HG02588 (cell line): ENCODE measurements around the gene C5AR2.
"Not testable (repeated sequence)": the region's sequence is repeated elsewhere in the genome, so short reads cannot be mapped to it uniquely, and the experiment has no call there.

Experiments used
- ATAC-seq: cut with Tn5 transposase; IDR thresholded peaks from one replicate; pipeline ENCODE4 v1.9.1; 2021; ENCODE audit warnings: mild to moderate bottlenecking, moderate library complexity; ENCODE audit not compliant: unreplicated experiment

The C5AR2 gene

DNA sequence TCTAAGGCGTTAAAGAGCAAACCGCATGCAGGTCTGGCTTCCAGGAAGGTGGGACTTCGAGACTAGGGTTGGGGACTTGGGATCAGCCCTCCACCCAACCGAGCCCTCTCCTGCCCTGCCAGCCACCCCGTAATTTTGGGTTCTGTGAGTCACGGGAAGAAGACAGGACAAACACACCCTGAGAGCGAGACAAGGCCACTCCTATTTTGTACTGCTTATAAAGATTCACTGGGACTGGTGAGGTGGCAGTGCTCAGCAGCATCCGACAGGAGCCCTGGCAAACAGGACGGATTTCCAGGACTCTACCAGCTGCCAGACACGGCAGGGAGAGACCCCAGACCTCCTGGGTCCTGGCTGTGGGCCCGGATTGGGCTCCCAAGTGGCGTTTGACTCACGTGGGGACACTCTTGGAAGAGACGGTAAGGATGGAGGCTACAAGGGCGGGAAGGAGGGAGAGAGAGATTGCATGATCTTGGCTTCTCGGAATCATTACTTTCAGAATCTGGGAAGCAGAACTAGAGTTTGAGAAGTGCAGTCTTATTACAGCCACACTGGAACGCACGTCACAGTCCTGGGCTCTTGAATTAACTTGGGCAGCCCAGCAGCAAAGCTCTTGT, at the start of gene C5AR2:
Gene C5AR2, plus strand, starts transcription at position 245 of the 617 bp plus-strand sequence. CDS start 8,625 bp downstream, outside the sequence.
- no peak for ATAC-seq

DNA sequence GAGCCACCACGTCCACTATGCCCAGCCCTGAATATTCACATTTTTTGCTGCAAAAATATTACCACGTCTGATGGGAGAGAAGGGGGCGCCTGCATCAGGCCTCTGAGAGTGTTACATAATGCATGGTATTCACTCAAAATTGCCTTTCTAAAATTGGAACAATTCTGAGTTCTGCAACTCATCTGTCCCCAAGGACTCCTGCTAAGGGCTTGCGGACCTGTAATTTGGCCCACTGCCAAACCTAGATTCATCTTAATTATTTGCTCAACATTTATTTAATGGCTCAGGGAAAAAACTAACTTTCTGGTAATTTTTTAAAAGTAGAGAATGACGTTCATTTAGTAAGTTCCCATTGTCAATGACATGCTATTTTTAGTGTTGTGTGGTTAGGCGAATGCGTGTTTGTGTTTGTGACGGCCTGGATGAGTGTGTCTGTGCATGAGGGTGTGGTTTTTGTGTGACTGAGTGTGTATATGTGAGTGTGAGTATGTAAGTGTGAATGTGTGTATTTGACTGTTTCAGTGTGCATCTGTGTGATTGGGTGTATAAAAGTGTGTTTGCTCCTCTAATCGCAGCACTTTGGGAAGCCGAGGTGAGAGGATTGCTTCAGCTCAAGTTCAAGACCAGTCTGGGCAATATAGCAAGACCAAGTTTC, 48.4 kb upstream of the C5AR2 start:
- no peak for ATAC-seq

DNA sequence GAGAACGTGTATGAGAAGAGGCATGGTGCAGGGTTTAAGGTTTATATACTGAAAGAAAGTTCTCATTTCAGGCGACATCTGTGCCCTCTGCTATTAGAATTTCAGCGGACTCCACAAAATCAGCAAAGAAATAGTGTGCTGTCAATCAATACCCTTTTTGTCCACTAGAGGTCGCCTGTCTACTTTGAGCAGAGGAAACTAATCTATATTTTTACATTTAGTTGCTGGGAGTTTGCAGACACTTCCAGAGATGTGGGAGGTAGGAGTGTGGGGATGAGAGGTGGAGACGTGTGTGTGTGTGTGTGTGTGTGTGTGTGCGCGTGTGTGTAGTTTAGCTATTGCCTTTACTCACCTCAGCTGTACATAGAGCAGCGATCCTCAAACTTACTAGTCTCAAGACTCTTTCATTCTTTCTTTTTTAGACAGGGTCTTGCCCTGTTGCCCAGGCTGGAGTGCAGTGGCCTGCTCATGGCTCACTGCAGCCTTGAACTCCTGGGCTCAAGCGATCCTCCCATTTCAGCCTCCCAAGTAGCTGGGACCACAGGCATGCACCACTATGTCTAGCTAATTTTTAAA, 47.6 kb upstream of the C5AR2 start:
- no peak for ATAC-seq

DNA sequence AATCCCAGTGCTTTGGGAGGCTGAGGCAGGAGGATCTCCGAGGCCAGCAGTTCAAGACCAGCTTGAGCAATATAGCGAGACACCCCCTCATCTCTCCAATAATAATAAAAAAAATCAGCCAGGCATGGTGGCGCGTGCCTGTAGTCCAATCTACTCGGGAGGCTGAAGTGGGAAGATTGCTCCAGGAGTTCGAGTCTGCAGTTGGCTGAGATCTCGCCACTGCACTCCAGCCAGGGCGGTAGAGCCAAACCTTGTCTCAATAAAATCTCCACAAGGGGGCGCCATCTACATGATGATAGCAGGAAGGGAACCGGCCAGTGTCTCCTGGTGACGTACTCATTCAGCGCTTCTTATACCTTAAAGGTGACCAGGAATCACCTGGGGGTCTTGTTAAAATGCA, 35.9 kb upstream of the C5AR2 start:
- ATAC-seq: no peak

DNA sequence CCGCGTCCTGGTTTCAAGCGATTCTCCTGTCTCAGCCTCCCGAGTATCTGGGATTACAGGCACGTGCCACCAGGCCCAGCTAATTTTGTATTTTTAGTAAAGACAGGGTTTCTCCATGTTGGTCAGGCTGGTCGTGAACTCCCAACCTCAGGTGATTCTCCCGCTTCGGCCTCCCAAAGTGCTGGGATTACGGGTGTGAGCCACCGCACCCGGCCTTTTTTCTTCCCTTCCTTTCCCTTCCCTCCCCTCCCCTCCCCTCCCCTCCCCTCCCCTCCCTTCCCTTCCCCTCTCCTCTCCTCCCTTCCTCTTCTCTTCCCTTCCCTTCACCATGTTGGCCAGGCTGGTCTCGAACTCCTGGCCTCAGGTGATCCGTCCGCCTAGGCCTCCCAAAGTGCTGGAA, 31.1 kb upstream of the C5AR2 start:
- ATAC-seq: not testable (repeated sequence)

DNA sequence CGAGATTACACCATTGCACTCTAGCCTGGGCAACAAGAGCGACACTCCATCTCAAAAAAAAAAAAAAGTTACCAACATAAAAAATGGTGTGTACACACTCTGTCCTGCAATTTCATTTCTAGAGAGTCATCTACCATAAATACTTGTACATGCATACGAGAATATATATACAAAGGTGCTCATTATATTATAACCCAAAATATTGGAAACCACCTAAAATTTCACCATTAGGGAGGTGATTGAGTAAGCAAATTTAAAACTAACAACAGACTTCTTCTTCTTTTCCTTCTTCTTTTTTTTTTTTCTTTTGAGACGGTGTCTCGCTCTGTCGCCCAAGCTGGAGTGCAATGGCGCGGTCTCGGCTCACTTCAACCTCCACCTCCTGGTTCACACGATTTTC, 29.7 kb upstream of the C5AR2 start:
- ATAC-seq: no peak

DNA sequence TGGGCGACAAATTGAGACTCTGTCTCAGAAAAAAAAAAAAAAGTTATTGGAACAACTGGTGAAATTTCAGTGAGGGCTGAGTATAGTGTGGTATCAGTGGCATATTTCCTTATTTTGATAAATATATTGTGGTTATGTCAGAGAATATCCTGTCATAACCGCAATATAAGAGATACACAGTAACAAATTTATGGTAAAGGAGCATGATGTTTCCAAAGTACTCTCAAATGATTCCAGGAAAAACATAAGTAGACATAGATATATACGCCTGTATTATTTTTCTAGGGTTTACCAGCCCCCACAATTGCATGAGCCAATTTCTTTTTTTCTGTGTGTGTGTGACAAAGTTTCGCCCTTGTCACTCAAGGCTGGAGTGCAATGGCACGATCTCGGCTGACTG, 28.0 kb upstream of the C5AR2 start:
- no peak for ATAC-seq

DNA sequence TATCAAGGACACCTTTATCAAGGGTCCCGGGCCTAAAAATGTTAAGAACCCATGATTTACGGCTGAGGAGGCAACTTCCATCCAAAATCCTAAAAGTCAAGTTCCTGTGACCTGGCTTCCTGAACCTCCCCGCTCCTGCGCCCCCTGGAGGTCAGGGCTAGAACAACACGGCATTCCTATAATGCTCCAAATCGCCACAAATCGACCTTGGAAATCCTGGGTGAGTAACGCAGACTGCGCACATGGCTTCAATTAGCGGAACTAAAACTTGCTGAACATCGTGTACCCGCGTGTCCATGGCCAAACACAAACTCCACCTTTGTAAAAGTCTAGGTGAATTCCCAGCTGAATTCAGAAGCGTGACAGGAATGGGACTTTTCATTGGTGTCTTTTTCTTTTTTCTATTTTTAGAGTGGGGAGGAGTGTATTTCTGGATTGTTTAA, 26.6 kb upstream of the C5AR2 start:
- ATAC-seq: no peak

DNA sequence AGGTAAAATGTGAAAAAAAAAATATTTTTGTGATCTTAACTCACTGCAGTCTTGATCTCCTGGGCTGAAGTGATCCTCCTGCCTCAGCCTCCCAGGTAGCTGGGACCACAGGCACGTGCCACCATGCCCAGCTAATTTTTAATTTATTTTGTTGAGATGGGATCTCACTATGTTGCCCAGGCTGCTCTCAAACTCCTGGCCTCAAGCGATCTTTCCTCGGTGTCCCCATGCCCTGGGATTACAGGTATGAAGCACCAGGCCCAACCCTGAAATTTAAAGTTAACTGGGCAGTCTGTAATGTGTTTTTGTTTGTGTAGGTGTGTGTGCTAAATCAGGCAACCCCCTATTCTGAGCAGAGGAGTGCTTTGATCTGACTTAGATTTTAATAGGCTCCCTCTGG, 25.7 kb upstream of the C5AR2 start:
- no peak for ATAC-seq

DNA sequence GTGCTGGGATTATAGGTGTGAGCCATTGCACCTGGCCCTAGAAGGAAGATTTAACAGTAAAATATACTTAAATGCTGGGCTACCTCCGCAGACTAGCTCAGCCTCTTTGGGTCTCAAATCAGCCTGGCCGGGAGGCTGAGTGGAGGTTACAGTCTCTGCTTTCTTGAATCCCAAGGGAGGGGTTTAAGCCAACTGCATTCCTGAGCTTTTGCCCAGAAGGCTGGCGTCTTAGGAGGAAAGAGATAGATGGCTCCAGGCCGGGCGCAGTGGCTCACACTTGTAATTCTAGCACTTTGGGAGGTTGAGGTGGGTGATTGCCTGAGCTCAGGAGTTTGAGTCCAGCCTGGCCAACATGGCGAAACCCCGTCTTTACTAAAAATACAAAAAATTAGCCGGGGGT, 22.9 kb upstream of the C5AR2 start:
- ATAC-seq: no peak

DNA sequence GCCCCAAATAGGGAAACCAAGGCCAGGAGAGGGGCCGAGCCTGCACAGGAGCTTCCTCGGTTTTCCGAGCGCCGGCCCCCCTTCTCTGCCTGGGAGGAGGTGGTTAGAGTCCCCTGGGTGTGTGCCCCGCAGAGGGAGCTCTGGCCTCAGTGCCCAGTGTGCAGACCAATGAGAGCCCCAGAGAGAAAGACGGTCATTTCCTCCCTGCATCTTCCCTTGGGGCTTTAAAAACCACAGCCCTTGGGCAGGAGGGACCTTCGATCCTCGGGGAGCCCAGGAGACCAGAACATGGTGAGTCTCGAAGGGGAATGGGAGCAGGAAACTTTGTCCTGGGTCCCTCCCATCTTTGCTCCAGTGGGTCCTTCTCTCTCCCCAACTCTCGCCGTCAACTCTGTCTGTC, 22.4 kb upstream of the C5AR2 start, which contains the start of gene C5AR1:
Gene C5AR1, plus strand, starts transcription at position 254 of the 400 bp plus-strand sequence. Its CDS starts 35 bp downstream, at position 289.
- no peak for ATAC-seq

DNA sequence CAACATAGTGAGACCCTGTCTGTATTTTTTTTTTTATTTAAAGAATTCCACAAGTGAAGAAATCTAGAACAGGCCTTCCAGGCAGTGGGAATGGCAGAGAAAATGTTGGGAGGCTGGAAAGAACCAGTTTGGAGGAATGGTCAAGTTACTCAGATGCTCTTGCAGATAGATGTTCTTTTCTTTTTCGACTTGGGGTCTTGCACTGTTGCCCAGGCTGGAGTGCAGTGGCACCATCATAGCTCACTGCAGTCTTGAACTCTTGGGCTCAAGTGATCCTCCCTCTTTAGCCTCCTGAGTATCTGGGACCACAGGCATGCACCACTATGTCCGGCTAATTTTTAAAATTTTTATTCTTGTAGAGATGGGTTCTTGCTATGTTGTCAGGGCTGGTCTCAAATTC, 21.7 kb upstream of the C5AR2 start:
- no peak for ATAC-seq

DNA sequence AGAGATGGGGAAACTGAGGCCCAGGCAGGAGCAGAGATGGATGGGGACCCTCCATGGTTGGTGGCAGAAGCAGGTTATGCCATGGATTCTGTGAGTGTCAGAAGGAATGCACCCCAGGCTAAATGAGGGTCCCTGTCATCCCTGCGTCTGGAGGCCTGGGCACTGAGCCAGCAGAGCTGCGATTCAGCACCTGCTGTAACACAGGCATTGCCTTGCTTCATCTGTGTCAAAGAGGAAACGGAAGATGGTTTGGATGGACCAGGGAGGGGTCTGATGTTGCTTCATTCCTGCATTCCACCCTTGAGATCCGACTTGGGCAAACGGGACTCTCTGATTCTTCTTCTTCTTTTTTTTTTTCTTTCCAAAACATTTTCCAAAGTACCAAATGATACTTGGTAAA, 21.2 kb upstream of the C5AR2 start:
- no peak for ATAC-seq

DNA sequence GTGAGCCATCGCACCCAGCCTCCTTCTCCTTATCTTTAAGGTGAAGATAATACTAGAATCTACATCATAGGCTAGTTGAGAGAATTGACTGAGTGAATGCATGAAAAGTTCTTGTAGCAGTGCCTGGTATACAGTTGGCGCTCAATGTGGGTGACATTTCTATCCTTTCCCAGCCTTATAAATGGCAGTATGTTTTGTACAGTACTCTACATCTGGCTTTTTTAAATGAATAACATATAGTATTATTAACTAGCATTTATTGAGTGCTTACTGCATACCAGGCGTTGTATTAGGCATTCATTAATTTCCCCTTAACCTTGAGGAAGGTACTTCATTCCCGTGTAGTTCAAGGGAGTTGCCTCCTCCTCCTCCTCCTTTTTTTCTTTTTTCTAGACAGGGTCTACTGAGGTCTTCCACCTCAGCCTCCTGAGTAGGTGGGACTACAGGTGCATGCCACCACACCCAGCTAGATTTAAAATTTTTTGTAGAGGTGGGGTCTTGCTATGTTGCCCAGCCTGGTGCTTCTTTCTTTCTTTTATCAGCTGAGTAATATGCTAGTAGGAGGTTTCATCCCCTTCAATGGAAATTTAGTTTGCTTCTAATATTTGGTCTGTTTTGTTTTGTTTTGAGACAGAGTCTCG, 19.5 kb upstream of the C5AR2 start:
- ATAC-seq: no peak

DNA sequence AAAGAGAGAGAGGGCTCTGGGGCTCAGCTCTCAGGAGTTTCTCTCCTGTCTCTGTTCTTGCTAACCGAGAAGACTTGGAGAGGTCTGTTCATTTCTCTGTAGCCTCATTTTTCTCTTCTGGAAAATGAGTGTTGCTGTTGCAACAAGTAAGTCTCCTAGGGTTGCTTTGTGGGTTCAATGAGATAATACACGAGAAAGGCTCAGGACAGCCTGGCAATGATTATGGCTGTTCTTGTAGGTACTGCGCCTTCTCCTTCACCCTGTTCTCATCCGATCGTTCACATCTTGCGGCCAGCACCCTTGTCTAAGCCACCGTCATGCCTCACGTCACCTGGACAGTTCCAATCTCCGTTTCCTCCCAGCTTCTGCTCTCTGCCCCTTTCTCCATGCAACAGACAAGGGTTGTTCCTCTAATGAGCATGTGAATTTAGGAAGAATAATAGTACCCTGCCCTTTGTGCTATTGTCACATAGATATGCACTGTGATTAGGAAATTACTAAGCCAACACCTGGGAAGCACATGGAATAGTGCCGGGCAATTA, 18.1 kb upstream of the C5AR2 start:
- ATAC-seq: no peak

DNA sequence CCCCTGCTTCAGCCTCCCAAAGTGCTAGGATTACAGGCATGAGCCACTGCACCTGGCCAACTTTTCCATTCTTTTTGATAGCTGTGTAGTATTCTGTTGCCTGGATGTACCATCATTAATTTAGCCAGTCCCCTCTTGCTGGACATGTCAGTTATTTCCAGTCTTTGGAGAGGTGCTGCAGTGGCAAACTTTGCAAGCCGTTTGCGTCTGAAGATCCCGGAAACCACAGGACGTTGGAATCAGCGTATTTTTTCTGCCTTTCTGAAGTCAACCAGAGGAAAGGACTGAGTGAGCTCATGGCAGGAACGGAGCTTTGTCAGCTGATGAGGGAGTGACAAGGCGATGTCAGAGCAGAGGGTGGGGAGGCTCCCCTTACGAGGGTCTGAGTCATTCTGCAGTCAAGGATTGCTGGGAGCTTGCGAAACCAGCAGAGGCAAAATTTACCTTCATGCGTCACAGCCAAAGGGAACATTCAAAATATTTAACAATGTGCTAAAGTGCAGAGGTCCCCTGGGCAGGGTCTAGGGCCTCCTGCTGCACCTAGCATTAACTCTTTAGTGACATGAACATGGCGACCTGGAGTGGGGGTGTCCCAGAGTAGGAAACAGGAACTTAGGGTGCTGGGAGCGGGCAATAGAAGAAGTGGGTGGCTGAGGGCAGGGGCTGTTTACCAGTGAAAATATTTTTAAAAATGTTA, 16.7 kb upstream of the C5AR2 start:
- no peak for ATAC-seq

DNA sequence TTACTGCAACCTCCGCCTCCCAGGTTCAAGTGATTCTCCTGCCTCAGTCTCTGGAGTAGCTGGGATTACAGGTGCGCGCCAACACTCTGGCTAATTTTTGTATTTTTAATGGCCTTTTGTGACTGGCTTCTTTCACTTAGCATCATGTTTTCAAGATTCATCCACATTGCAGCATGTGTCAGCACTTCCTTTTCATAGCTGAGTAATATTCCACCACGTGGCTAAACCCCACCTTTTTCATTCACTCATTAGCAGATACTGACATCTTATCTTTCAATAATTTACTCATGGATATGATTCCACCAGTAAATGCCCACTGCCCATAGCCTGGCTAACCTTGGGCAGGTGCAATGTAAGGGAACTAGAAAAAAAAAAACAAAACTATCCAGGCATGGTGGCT, 15.5 kb upstream of the C5AR2 start:
- no peak for ATAC-seq

DNA sequence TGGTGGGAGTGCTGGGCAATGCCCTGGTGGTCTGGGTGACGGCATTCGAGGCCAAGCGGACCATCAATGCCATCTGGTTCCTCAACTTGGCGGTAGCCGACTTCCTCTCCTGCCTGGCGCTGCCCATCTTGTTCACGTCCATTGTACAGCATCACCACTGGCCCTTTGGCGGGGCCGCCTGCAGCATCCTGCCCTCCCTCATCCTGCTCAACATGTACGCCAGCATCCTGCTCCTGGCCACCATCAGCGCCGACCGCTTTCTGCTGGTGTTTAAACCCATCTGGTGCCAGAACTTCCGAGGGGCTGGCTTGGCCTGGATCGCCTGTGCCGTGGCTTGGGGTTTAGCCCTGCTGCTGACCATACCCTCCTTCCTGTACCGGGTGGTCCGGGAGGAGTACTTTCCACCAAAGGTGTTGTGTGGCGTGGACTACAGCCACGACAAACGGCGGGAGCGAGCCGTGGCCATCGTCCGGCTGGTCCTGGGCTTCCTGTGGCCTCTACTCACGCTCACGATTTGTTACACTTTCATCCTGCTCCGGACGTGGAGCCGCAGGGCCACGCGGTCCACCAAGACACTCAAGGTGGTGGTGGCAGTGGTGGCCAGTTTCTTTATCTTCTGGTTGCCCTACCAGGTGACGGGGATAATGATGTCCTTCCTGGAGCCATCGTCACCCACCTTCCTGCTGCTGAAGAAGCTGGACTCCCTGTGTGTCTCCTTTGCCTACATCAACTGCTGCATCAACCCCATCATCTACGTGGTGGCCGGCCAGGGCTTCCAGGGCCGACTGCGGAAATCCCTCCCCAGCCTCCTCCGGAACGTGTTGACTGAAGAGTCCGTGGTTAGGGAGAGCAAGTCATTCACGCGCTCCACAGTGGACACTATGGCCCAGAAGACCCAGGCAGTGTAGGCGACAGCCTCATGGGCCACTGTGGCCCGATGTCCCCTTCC, 11.8 kb upstream of the C5AR2 start:
- ATAC-seq: no peak

DNA sequence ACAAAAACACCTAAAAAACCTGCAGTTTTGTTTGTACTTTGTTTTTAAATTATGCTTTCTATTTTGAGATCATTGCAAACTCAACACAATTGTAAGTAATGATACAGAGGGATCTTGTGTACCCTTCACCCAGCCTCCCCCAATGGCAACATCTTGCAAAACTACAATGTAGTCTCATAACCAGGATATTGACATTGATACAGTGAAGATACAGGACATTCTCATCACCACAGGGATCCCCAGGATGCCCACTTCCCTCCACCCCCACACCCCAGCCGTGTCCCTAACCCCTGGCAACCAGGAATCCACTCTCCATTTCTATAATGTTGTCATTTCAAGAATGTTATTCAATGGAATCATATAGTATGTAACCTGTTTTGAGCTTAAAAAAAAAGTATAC, 10.3 kb upstream of the C5AR2 start:
- ATAC-seq: no peak

DNA sequence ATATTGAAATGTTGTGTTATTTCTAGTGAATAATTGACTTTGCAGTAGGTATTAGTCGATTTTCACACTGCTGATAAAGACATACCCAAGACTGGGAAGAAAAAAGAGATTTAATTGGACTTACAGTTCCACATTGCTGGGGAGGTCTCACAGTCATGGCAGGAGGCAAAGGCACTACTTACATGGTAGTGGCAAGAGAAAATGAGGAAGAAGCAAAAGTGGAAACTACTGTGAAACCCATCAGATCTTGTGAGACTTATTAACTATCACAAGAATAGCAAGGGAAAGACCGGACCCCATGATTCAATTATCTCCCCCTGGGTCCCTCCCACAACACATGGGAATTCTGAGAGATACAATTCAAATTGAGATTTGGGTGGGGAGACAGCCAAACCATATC, 9.9 kb upstream of the C5AR2 start:
- no peak for ATAC-seq
